Forelimb muscle (tissue), 1 donor: Measurements from ENCODE around the gene NFKB1. TPM values are rescaled to one million over a fixed set of nuclear protein-coding genes. Genes with fewer than 3 reads are reported as not detected.

Source experiments
- DNase-seq: peaks from one replicate; pipeline ENCODE4 v3.0.0-alpha.2; 2013; ENCODE audit warnings: low read depth
- polyA plus RNA-seq: library from polyadenylated mRNA; unstranded; fragments of 120-200 nt; gene quantifications from one replicate; pipeline ENCODE4 v1.2.1, GENCODE V29; 2013; ENCODE audit not compliant: insufficient read length

NFKB1 gene
- polyA plus RNA-seq, 1 donor: 17.0 TPM

GRCh38 chr4:102624505-102624904 is 123.3 kb downstream of the NFKB1 start:
- no peak for DNase-seq

DNA sequence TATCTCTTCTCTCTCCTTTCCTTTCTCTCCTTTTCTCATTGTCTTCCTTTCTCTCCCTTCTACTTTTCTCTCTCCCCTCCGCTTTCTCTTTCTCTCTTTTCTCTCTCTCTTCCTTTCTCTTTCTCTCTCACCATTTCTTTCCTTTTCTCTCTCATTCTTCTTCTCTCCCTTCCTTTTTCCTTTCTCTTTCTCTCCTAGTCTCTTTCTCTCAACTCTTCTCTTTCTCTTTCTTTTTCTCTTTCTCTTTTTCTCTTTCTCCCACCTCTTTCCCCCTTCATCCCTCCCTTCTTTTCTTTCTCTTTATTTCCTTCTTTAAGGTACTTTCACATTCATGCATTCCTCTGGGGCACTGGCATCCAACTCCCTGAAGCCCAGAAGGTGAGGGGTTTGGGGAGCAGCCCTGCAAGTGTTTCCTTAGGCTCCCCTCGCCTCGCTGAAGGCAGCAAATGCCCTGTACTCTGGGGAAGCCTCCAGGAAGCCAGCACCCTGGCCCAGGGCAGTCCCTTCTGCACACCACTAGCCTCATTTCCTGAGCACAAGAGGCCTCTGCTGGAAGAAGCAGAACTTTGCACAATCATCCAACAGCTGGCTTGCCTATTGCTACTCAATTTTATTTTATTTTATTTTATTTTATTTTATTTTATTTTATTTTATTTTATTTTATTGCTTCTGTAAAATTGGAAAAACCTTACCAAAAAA is 124.2 kb downstream of the NFKB1 start:
- no peak for DNase-seq

- DNase-seq: no peak
These were observed 126.8 kb downstream of the NFKB1 start for GRCh38 chr4:102627831-102628523.

- DNase-seq: no peak
These were observed 128.5 kb downstream of the NFKB1 start for GRCh38 chr4:102629673-102630072.

- no peak for DNase-seq
These were observed 130.5 kb downstream of the NFKB1 start for GRCh38 chr4:102631616-102632015.

- DNase-seq: no peak
These were observed 131.3 kb downstream of the NFKB1 start for GRCh38 chr4:102632241-102633065.

DNA sequence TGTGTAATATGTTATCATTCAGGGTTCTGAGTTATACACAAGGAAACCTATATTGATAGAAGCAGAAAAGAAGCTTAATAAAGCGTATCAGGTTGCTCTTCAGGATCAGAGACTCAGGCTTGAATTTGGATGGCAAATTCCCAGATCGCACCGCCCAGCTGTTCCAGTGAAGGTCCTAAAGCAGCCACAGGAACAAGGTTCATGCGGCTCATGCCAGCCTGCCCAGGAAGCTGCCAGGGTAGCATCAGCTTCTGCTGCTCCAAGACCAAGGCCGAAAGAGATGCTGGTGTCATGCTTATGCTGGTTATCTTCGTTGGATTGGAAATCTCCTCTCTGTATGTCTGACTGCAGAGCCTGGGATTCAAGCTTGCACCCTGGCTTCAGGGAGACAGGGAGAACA is 131.9 kb downstream of the NFKB1 start:
- DNase-seq: no peak

DNA sequence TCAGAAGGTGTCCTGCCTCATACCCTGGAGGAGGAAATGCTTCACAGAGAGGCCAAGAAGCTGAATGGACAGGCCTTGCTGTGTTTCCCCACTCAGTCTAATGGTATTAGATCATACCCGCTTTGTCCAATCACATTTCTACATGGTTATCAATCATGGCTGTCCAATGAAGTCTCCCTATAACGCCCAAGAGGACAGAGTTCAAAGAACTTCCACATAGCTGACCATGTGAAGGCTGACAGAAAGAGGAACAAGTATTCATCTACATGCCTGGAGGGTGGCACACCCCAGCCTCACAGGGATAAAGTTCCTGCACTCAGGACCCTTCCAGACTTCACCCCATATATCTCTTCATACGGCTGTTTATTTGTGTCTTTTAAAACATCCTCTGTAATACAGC is 136.2 kb downstream of the NFKB1 start:
- DNase-seq: no peak

- DNase-seq: no peak
These were observed 137.5 kb downstream of the NFKB1 start for GRCh38 chr4:102638621-102639020.

GRCh38 chr4:102639598-102639997 is 138.4 kb downstream of the NFKB1 start:
- DNase-seq: no peak

- DNase-seq: no peak
These were observed 139.5 kb downstream of the NFKB1 start for GRCh38 chr4:102640669-102641068.

GRCh38 chr4:102641793-102642192 is 140.6 kb downstream of the NFKB1 start:
- DNase-seq: no peak

- no peak for DNase-seq
These were observed 141.6 kb downstream of the NFKB1 start for GRCh38 chr4:102642631-102643298.

- DNase-seq: no peak
These were observed 146.0 kb downstream of the NFKB1 start for GRCh38 chr4:102647117-102647516.

DNA sequence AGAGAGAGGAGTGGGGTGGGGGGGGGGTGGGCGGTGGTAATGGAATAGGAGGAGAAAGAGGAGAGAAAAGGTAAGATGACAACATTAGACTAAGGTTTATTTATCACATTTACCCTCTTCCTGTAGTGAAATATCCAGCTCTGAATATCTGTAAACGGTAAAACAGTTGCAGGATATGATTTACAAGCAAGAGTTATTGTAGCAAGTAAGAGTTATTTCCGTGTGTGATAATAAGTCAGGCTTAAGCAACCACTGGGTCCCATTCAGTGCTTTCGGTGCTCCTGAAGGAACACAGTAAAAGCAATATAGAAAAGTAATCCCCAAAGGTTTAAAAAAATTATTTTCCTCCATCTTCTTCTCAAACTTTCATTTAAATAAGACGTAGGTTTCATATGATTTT is 156.0 kb downstream of the NFKB1 start:
- DNase-seq: no peak

GRCh38 chr4:102663073-102663472 is 161.9 kb downstream of the NFKB1 start:
- no peak for DNase-seq

- DNase-seq: no peak
These were observed 164.4 kb downstream of the NFKB1 start for GRCh38 chr4:102665527-102665926.

Other genes with a start within 250 kb of the NFKB1 start
- gene SLC39A8, start 155.9 kb upstream of the NFKB1 start, polyA plus RNA-seq: 2.1 TPM